Stimulated activated CD4-positive, alpha-beta T cell treated with anti-CD3 and anti-CD28 coated beads, Interleukin-1b, Interleukin-23, amount 100 ng/mL, for 24 hours (primary cell): ENCODE results near the gene ZNF208.
"Not testable (repeated sequence)": the region's sequence is repeated elsewhere in the genome, so short reads cannot be mapped to it uniquely, and the experiment has no call there.

ENCODE experiments used
- DNase-seq, 4 experiments: peaks; one replicate each; pipeline ENCODE4 v3.0.0-alpha.2; 2020; ENCODE audit warnings: low read depth in 4 of 4, low spot score in 1 of 4

Gene ZNF208

DNA sequence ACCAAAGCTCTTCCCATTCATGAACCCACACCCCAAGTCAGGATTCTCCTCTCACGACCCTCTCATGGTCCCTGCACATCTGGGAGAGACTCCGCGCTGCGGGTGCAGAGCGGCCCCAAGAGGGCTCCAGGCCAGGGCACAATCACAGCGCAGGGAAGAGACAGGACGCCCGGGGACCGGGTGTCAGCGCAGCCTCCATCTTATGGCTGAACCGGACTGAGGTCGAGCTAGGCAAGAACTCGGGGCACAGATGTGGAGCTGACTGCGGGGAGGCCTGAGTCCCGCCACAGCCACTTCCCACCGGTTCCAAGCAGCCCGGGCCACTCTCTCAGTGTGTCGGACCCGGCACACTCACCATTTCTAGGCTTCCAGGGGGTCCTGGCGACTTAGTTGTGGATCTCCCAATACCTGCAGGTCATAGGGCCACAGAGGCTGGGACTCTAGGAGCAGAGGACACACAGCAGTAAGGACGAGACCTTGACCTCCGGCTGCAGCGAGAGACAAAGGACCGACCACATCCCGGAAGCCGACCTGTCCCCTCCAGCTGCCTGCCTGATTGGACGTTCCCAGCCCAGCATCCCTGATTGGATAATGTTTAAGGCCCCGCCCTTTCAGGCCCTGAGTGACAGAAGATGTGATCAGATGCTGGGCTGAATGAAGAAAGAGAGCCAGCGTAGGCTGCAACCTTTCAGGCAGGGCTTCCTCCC lies at the start of gene ZNF208:
Gene ZNF208 (minus strand): TSS at position 507 of the 707 bp plus-strand sequence. CDS start 149 bp downstream, at position 358.
- DNase-seq, result peak in 1 of 4 experiments; percentile 9

DNA sequence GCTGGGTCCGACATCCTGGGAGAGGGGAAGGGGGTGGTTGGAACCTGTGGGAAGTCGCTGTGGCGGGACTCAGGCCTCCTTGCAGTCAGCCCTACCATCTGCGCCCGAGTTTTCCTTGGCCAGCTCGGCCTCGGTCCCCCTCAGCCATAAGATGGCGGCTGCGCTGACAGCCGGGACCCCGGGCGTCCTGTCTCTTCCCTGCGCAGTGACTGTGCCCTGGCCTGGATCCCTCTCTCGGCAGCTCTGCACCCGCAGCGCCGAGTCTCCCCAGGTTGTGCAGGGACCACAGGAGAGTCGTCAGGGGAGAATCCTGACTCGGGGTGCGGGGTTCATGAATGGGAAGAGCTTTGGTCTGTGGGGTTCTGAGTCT lies 41.9 kb upstream of the ZNF208 start:
- DNase-seq, result peak in 2 of 4 experiments; percentile 3 to 7

DNA sequence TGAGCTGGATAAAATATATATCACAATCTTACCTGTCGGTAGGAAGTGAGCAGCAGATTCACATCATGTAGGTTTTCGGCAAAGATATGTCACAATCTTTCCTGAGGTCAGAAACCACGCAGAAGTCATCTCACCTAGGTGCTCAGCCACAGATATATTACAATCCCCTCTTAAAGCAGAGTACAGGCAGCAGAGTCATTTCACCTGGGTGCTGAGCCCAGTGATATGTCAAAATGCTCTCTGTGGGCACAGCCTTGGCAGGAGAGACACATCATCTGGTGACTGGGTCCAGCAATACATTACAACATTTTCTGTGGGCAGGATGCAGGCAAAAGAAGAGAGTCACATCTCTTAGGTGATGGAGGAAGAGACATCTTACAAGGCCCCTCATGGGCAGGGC lies 30.4 kb upstream of the ZNF208 start:
- DNase-seq, result not testable (repeated sequence)

DNA sequence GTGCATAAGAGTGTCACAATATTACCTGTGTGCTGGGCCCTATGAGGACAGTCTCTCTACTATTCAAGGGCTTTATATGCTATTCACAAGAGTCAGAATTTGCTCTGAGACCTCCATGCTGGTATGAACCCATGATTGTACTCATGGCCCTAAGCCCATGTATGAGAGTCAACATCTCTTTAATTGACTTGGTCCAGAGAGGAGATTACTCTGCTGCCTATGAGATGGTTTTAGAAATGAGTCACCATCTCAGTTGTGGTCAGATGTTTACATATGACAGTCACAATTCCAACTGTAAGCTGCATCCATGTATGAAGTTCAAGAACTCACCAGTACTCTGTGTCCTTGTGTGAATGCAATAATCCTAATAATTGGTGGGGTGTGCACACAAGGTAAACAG lies 19.9 kb upstream of the ZNF208 start:
- DNase-seq, result no peak

DNA sequence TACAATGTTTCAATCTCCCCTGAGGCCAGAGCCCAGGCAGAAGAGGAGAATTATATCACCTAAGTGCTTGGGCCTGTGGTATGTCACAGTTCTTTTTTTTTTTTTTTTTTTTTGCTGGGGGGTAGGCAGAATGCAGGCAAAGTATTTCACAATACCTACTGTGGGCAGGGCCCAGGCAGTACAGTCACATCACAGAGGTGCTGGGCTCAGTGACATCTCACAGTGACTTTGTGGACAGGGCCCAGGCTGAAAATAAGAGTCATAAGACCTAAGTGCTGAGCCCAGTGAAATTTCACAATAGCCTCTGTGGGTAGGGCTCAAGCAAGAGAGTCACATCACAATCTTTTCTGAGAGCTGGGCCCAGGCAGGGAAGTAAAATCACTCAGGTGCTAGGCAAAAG lies 15.9 kb upstream of the ZNF208 start:
- DNase-seq, result no peak

DNA sequence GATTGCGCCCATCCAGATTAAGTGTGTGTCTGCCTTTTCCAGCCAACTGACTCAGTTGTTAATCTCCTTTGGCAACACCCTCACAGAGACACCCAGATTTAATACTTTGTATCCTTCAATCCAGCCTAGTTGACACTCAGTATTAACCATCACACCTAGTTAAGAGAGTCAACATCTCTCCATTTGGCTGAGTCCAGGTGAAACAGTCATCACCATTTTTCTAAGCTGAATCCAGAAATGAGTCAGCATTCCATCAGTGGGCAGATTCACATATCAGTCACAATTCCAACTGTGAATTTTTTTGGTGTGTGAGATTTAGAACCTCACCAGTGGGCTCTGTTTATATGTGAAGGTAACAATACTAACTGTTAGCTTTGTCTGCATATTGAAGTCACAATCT lies 14.8 kb upstream of the ZNF208 start:
- DNase-seq, result not testable (repeated sequence)

DNA sequence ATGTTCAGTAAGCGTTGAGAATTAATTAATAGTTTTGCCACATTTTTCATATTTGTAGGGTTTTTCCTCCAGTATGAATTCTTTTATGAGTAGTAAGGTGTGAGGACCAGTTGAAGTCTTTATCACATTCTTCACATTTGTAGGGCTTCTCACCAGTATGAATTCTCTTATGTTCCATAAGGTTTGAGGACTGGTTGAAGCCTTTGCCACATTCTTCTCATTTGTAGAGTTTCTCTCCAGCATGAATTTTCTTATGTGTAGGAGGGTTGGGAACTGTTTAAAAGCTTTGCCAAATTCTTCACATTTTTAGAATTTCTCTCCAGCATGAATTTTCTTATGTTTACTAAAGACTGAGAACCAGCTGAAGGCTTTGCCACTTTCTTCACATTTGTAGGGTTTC lies 40.3 kb downstream of the ZNF208 start:
- DNase-seq, result no peak

DNA sequence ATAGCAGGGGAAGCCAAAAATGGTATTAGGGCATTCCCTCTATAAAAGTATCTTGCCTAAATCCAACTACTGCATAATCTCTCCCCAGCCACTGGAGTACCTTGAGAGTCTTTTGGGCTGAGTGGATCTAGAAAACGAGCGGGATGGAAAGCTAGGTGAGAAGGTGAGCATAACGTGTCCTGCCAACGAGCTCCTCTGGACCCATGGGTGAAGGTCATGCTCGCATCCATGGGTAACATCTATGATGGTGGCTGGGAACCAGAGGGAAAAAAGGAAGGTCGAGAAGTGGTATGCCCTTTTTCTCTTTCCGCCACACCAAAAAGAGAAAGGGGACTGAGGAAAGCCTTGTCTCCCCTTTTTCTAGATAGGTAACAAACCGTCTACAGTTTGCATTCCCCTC lies 63.0 kb downstream of the ZNF208 start:
- DNase-seq, result no peak

DNA sequence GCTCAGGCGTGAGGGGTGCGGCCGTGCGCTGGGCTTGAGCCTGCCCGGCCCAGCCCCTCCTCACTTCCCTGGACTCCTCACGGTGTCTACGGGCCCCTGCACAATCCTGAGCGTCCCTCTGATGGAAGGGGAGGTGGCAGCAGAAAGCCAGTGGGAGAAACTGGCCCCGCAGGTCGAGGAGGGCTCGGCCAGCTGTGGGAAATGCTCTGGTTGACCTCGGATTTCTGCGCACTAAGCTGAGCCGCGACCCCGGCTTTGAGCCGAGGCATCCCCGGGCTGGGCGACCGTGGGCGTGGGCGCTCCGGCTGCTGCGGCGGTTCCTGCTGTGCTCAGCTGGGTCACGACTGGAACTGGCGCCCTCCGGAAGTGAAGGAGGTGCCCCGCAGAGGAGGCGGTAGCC lies 70.1 kb downstream of the ZNF208 start:
- no peak for DNase-seq

DNA sequence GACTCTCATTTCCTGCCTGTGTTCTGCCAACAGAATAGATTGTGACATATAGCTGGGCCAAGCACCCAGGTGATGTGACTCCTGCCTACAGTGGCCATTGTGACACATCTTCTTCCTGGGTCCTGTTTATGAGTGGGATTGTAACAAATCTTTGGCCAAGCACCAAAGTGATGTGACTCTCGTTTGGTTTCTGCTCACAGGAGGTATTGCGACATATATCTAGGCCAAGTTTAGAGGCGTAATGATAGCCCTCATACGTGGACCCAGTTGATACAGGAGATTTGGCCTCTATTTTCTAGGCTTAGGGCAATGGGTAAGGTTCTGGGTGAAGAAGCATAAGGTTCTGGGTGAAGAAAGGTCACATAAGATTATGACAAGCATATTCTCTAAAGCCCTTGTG lies 76.2 kb downstream of the ZNF208 start:
- no peak for DNase-seq

DNA sequence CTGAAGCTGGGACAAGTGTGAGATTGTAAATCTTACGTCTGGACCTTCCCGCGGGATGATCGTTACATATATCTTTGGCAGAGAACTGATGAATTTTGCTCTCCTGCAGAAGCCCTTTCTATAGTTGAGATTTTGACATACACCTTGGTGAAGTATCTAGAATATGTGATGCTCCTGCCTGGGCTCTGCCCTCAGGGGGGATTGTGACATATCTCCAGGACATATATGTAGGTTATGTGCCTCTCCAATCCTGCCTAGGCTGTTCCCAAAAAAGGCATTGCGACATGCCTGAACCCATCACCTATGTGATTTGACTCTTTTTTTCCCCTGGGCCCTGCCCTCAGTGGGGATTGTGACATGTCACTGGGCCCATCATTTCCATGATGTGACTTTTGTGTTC lies 76.6 kb downstream of the ZNF208 start:
- no peak for DNase-seq

DNA sequence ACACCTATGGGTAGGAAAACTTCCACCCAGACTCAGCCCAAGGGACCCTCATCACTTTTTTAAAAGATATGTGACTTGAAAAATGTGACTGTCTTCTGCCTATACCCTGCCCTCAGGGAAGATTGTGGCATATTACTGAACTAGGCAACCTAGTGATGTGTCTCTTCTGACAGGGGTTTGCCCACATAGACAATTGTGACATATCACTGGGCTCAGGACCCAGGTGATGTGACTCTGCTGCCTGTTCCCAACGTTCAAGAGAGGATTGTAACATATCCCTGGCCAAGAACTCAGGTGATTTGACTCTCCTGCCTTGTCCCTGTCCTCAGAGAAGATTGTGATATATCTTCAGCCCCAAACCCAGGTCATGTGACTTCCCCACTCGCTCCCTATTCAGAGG lies 88.5 kb downstream of the ZNF208 start:
- DNase-seq, result no peak

DNA sequence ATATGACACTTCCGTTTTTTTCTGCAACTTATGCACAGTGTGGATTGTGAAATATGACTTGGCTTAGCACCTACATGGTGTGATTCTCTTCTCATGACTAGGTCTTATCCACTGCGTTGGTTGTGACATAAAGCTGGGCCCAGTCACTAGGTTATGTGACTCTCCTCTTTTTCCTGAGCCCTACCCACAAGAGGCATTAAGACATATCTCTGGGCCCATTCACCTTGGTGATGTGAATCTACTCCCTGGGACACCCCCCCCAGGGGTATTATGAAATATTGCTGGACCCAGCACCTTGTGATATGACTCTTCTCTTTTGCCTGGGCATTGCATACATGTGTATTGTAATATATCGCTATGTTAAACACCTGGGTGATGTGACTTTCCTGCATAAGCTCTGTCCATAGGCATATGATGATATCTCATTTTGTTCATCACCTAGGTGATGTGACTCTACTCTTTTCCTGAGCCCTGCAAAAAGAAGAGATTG lies 89.0 kb downstream of the ZNF208 start:
- no peak for DNase-seq

DNA sequence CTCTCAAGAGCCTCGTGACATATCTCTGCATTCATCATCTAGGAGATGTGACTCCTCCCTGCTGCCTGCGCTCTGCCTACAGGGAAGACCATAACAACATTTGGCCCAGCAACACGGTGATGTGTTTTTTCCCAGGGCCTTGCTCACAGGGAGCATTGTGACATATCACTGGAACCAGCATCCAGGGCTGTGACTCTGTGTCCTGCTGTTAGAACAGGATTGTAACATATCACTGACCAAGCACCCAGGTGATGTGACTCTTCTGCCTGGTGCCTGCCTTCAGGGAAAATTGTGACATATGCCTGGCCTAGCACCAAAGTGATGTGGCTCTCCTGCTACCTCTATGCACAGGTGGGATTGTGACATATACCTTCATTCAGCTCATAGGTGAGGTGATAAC lies 95.3 kb downstream of the ZNF208 start:
- DNase-seq, result no peak

DNA sequence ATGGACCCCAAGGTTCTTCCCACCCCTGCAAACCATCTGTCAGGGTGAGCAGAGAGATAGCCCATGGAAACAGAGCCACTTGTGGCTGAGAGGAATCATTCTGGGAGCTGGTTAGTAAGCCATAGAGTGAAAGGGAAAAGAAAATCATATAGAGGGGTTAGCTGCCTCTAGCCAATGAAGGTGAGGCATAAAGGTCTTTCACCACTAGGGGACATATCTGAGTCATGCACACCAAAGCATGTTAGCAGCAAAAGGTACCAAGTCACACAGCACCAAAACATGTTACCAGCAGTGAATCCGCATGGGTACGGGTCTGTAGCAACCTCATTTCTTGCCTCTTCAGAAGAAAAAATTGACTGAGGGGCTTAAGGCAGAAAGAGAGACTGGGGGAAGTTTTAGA lies 98.1 kb downstream of the ZNF208 start:
- DNase-seq, result no peak

DNA sequence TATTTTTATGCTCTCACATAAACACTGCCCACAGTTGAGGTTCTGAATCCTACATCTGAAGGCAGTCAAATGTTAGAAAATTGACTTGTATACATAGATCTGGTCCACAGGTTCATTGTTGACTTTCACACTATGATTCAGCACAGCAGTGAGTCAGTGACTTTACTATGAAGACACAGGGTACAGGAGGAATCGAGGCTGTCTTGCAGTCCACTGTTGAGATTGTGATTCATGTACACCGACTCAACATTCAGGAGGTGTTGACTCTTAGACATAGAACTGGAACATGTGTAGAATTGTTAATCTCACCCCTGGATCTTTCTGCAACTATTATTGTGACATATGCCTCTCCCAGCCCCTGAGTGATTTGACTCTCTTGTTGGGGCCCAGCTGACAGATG lies 100.4 kb downstream of the ZNF208 start:
- no peak for DNase-seq

DNA sequence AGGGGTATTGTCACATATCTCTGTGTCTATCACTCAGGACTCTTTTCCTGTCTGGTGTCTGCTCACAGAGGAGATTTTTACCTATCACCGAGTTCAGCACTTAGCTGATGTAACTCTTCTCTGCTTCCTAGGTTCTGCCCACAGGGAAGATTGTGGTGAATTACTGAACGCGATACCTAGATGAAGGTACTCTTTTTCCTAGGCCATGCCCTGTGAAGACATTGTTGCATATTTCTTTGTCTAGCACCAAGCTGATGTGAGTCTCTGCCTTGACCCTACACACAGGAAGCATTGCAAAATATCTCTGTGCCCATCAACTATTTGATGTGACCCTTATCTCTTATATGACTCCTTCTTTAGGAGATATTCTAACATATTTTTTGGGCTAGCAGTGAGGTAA lies 102.7 kb downstream of the ZNF208 start:
- DNase-seq, result no peak

DNA sequence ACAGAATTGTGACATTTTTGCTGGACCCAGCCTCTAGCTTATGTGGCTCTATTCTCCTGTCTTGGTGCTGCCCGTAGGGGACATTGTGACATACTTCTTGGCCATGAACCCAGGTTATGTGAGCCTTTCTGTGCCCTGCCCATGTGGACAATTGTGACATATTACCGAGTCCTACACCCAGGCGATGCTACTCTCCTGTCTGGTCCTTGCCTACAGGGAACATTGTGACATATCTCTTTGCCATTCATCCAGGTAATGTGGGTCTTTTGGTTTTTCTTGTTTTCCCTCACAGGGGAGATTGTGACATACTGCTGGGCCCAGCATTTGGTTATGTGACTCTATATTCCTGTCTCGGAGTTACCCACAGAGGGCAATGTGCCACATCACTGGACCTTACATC lies 103.2 kb downstream of the ZNF208 start:
- no peak for DNase-seq

DNA sequence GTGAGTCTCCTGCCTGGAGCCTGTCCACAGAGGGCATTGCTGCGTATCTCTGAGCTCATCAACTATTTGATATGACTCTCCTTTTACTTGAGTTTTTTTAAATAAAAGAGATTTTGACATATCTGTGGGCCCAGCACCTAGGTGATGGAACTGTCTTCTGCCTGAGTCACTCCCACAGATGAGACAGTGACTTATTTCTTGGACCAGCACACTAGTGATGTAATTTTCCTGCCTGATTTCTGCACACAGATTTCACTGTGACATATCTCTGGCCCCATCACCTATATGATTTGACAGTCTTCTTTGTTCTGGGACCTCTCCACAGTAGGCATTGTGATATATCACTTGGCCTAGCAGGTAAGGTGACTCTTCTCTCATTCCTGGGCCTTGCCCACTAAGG lies 108.2 kb downstream of the ZNF208 start:
- no peak for DNase-seq

DNA sequence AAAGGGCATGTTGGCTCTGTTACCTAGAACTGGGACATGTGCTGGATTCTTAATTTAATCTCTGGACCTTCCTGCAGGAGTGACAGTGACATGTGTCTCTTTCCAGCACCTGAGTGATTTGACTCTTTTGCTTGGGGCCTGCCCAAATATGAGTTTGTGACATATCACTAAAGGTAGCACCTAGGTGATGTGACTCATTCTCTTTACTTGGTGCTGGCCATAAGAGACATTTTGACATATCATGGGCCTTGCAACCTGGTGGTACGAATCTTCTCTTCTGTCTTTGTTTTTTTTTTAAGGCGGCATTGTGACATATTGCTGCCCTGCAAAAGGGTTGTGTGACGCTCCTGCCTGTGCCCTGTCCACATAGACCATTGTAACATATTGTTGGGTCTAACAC lies 108.9 kb downstream of the ZNF208 start:
- no peak for DNase-seq

DNA sequence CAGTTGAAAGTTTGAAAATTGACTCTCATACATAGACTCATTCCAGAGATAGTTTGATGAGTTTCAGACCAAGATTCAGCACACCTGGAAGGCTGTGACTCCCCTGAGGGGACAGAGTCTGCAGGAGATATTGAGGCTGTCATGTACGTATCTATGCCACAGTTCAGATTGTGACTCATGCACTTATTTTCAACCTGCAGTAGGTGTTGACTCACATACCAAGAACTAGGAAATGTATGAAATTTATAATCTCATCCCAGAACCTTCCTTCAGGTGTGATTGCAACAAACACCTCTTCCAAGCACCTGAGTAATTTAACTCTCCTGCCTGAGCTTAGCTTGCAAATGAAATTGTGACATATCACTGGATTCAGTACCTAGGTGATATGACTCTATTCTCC lies 110.3 kb downstream of the ZNF208 start:
- DNase-seq, result no peak

DNA sequence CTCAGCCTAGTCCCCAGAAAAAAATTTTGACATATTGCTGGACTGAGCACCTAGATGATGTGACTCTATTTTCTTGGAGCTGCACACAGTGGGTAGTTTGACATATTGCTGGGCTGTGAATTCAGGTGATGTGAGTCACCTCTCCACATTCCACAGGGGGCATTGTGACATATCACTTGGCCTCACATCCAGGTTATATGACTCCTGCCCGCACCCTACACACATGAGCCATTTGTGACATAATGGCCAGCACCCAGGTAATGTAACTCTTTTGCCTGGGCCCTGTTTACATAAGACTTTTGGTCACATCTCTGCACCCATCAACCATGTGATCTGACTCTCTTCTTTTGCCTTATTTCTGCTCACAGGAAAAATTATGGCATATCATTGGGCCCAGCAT lies 119.7 kb downstream of the ZNF208 start:
- DNase-seq, result no peak

DNA sequence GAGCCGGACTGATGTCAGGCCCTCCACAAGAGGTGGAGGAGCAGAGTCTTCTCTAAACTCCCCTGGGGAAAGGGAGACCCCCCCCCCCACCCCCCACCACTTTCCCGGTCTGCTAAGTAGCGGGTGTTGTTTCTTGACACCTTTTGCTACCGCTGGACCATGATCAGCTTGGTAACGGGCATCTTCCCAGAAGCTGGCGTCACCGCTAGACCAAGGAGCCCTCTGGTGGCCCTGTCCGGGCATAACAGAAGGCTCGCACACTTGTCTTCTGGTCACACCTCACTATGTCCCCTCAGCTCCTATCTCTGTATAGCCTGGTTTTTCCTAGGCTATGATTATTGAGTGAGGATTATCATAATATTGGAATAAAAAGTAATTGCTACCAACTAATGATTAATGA lies 120.7 kb downstream of the ZNF208 start:
- peak in 2 of 4 experiments; percentile 5 to 17 for DNase-seq
